Adipose tissue (tissue), 3 donors: ENCODE results near the gene STKLD1. TPM values are rescaled to one million over a fixed set of nuclear protein-coding genes. Genes with fewer than 3 reads are reported as not detected.

Experiments used
- H3K27ac ChIP-seq: one replicate; pipeline ENCODE4 v1.5.1; 2013; ENCODE audit warnings: low read depth, low read length
- WGBS, 3 donors: extraction: QIAGEN DNeasy Blood & Tissue Kit; methylation state at CpG; one replicate each; pipeline ENCODE4 v1.1.7; 2013; 5-methylcytosine and 5-hydroxymethylcytosine counted together
- polyA plus RNA-seq, 3 donors: library from polyadenylated mRNA; stranded (reverse); fragments of 200-250 nt; gene quantifications; one replicate each; pipeline ENCODE4 v1.2.3, GENCODE V29; 2013
- donor health status: healthy with polysubstance abuse.
- donor health status: Bipolar disorder and iron deficiency.
- donor health status: healthy.

The STKLD1 gene
- polyA plus RNA-seq, 3 donors = 0.44 to 0.68 (median 0.45) TPM

DNA sequence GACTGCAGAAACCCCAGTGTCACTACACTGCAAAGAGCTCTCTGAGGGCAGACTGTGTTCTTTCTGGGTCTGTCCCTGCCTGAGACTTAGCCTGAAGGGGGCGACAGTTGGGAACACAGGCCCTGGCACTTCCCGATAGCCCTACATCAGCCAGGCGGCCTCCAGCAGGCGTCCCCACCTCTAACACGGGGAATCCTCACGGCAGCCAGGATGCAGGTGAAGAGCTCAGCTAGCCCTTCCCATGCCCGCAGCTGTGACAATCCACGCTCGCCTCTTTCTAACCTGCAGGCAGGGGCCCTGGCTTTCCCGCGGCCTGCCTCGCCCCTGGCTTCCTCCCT, 34.1 kb upstream of the STKLD1 start:
- no peak overlapping the region for H3K27ac ChIP-seq
- 72 to 87% (median 75%) methylated on average over 12 of the region's 12 CpGs for WGBS, 3 donors

DNA sequence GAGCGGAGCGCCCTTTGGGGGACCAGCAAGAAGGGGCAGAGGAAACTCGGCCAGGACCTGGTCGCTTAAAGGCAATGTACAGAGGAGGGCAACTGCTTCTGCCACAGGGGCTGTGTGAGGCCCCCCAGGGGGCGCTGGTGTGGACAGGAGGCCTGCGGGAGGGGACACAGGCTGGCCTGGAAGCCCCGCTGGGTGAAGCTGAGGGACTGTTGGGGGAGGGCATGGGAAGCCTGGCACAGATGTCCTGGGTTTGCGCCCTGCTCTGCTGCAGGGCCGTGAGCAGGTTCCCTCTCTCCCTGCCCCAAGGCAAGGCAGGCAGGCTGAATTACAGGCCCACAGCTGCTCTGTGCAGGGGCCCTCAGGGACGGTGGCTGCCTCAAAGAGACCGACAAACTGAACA, 33.6 kb upstream of the STKLD1 start:
- 83 to 91% (median 85%) methylated on average over 11 of the region's 11 CpGs for WGBS, 3 donors
- no peak overlapping the region for H3K27ac ChIP-seq

DNA sequence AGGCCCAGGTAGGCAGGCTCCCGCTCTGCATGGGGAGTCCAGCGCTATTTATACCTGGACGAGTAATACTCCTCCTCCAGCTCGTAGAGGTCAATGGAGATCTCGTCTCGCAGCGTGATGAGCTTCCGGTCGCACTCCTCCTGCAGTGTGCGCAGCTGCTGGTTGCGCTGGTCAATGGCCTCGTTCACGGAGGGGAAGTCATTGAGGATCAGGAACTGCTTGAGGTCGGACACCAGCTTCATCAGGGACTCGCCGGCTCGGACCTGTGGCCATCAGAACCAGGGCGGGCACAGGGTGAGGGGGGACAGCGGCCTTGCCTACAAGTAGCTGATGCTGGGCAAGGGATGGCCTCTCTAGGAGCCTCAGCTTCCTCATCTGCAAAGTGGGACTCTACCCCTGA, 32.1 kb upstream of the STKLD1 start:
- WGBS, 3 donors = 93 to 95% (median 94%) methylated on average over 19 of the region's 19 CpGs
- H3K27ac ChIP-seq = no peak overlapping the region

DNA sequence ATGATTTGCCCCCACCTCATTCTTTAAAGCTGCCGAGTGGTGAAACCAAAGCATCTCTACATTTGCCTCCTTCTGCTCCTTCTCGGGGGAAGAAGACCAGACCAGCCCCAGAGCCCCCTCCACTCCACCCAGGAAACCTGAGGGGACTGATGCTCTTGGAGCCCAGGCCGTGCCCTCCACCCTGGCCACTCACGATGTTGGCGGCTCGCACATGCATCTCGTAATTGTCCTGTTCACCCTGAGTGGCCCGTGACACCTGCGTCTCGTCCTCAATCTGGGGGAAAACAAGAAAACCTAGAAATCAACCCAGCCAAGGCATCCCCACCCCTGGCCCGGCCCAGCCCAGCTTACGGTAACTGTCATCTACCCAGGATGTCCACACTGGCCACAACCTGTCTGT, 31.2 kb upstream of the STKLD1 start:
- 94 to 96% (median 95%) methylated on average over 12 of the region's 12 CpGs for WGBS, 3 donors
- no peak overlapping the region for H3K27ac ChIP-seq

DNA sequence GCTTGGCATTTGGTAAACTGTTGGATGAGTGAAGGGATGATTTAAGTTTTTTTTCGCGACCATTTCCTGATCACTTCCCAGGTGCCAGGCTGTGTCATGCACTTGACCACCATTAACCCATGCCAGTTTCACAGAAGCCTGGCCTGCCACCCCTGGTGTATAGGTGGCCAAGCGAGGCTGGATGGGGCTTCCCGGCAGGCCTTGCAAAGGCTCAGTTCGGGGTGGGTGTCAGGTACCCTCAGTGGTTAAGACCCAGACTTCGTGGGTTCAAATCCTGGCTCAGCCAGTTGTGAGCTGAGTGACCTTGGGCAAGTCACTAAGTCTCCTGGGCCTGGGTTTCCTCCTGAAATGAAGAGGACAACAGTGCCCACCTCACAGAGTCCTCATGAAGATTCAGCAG, 30.6 kb upstream of the STKLD1 start:
- 91 to 95% (median 93%) methylated on average over 6 of the region's 6 CpGs for WGBS, 3 donors
- H3K27ac ChIP-seq = no peak overlapping the region

DNA sequence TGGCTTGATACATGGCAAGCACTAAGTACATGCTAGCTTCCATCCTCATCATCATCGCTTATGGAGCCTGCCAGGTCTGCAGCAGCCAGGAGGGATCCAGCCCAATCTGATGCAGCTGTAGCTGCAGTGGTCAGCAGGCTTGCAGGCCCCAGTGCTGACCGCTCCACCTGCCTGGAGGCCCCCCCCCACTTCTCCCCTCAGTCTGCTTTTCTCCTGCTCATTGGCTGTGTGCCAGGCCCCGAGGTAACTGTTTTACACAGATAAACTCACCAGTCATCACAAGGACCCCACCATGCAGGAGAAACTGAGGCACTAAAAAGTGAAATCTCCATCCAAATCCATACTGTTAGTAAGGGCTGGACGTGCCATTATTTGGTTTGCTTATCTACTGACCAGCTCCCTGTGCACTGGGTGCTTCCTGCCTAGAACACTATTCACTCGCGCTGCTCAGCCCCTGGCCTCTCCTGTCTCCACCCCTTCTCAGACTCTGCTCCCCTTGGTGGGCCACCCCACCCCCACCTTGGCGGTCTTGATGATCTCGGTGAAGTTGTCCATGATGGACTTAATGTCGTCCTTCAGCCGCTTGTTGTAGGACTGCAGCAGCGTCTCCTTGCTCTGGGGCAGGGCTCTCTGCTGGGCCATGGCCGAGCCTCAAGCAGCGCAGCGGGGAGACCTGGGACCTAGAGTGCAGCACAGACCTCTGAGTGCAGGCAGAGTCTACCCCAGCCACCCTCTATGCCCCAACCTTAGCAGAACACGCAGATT, 30.0 kb upstream of the STKLD1 start:
- H3K27ac ChIP-seq = no peak overlapping the region
- 69 to 76% (median 70%) methylated on average over 15 of the region's 15 CpGs for WGBS, 3 donors

DNA sequence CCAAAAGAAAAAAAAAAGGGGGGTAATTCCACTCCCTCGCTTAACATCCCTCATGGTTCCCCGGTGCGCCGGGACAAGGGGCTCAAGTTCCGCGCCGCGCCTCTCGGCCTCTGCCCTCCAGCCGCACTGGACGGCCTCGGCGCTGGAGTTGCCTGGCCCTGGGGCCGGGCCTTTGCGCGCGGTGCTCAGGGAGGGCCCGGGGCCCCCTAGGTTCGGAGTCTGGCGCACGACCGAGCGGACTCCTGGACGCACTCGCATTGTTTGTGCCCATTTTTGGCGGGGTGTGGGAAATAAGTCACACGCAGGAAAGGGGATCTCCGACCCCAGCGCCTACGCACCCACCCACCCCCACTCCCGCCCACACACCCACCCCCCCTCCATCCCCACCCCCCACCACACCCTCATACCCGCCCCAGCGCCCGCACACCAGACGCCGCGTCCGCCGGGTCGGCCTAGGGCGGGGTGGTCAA, 28.6 kb upstream of the STKLD1 start:
- WGBS, 3 donors = 0 to 1% (median 0%) methylated on average over 34 to 41 of the region's 41 CpGs
- H3K27ac ChIP-seq = no peak overlapping the region

DNA sequence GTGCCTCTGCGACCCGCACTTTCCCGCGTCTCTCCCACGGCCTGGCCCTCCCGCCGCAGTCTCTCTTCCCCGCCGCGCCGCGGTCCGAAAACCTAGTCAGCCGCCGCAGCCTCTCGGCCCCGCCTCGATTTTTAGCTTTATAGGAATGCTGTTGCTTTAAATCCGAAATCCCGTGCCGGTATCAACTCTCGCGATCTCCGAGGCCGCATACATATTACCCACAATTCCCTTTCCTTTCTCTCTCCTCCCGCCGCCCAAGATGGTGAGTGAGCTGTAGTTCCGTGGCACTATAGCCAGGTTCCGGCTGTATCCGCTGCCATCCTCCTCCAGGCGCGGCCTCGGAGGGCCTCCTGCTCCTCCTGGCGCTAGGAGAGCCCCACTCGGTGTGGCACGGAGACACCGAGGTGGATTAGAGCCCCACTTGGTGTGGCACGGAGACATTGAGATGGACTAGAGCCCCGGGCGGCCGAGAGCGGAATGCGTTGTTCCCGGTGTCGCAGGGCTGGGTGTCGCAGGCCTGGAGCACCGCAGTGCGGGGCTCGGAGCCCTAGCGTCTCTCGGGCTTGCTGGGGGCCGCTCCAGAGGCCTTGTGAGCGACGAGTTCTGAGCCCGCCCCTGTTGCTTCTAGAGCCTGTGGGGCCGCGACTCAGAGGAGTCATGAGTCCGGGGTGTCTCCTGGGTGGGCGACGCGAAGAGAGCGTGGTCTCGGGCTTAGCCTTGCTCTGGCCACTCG, 28.0 kb upstream of the STKLD1 start, which contains the start of the genes MED22 and RPL7A:
MED22 (minus strand) TSS at position 147 of the 733 bp plus-strand sequence. CDS start 1,469 bp downstream, outside the sequence.
RPL7A (plus strand) TSS at position 234 of the 733 bp plus-strand sequence; CDS start at position 260, 26 bp downstream.
- no peak within 1 kb of the TSS for H3K27ac ChIP-seq
- WGBS, 3 donors = 0% methylated on average over 60 to 64 of the region's 64 CpGs

DNA sequence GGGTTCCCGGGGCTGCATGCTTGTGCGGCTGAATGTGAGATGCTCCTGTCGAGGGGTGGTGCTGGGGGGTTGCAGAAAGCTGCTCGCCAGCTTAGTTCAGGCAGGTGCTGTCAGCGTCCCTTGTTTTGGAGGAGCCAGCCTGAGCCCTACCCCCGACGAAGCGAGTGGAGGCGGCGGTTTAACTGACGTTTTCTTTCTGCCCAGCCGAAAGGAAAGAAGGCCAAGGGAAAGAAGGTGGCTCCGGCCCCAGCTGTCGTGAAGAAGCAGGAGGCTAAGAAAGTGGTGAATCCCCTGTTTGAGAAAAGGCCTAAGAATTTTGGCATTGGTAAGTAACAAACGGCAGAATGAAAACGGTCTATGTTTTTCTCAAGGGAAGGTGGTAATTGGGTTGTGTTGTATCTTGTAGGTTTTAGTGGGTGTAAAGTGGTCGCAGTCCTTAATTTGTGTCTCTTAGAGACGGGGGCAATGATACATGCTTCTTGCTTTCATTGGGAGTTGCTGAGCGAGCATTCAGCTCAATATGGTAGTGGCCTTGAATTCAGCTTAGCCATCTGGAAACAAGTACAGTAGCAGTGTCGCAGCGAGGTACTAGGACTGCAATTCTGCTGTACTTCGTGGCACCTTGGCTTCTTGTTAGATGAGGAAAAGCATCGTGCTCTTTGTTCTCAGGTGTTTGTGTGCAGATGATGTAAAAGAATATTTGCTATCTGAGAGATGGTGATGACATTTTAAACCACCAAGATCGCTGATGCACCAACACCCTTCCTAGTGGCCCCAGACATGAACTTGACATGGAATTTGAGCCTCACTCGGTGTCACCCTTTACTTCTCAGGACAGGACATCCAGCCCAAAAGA, 27.2 kb upstream of the STKLD1 start:
- 10 to 20% (median 20%) methylated on average over 25 of the region's 25 CpGs for WGBS, 3 donors
- no peak overlapping the region for H3K27ac ChIP-seq

DNA sequence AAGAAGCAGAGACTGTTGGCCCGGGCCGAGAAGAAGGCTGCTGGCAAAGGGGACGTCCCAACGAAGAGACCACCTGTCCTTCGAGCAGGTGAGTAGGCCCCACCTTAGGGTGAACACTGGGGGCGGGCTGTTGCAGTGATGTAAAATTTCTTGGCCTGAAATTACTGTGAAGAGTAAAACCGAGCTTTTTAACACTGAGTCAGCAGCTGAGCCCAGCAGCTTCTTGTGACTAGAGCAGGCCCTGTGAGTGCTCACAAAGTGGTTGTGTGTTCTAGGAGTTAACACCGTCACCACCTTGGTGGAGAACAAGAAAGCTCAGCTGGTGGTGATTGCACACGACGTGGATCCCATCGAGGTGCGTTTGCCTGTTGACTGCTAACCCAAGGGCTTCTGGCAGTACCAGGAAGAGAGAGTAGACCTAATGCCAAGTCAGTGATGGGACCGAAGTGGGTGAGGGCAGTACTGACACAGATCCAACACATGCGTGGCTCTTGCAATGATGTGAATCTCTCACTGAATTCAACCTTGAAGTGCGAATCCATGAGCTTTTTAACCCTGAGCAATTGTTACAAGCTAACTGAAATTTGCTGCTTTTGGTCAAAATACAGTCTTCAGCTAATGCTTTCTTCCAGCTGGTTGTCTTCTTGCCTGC, 26.1 kb upstream of the STKLD1 start:
- H3K27ac ChIP-seq = no peak overlapping the region
- 79 to 87% (median 84%) methylated on average over 15 of the region's 15 CpGs for WGBS, 3 donors

DNA sequence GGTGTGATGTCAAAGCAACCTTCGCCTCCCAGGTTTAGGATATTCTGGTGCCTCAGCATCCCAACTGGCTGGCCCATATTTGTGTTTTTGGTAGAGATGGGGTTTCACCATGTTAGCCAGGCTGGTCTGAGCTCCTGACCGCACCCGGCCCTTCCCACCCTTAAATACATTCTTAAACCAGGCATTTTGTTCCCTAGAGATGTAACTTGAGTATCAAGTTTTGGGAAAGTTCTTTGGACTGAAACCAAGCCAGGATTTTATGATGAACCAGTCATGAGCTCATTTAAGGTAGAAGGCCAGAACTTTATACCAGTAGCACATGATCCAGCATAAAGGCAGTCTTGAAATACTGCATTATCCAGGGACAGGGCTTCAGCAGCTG, 24.6 kb upstream of the STKLD1 start:
- no peak overlapping the region for H3K27ac ChIP-seq
- WGBS, 3 donors = 78 to 90% (median 85%) methylated on average over 3 of the region's 3 CpGs

DNA sequence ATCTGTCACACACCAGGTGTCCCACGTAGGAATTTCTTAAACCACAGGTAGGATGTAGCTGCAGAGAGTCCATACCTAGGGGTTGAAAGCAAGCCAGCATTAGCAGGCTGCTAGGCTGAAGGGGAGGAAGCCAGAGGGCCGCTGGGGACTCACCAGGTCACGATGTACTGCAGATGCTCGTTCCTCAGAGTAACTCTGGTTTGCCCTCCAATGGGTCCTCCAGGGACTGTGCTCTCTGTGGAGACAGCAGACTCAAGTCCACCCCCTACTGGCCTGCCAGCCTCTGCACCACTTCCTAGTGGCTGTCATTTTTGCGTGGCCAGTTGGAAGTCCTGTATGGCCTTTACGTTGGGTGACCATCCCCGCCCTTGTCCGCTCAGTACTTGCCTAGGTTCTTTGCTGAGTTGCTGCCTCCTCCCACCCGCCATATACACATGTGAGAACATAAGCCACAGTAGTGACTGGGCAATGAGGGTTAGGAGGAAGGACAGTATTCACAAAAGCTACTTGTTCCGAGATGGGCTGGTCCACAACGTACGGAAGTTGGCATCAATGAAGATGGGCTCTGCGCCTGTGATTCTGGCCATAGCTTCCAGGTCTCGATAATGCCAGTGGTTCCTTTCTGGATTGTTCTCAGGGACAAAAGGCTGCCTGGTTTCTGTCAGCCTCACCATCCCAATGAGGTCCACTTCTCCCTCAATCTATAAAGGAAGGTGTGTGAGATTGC, 24.1 kb upstream of the STKLD1 start:
- no peak overlapping the region for H3K27ac ChIP-seq
- 75 to 80% (median 76%) methylated on average over 14 of the region's 14 CpGs for WGBS, 3 donors

DNA sequence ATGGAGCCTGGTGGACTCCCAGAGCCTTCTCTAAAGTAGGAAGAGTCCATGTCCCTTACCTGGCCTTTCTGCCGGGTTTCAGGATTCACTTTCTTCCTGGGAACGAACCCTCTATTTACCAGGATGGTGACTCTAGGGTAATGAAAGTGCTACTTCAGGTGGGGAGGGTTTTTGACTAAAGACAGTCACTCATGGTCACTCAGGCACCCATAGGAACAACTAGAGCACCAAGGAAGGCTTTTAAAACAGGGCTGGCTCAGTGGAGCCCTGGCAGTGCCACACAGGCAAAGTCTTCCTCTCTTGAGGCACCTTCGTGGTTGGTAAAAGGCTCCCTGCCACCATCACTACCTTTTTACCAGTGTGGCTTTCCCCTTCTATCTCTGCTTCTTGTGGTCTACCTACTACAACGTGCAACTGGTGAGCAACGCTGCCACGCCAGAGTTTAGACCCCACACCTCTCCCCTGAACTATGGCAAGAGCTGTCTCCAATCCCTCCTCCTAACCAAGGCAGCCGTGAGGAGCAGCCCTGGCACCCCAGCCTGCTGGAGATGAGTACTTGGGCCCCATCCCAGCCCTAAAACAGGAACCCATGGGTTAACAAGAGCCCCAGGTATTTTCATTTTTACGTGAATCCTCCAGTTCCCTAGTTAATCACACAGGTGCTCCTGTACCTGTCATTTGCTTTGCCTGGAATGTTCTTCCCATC, 23.4 kb upstream of the STKLD1 start:
- no peak overlapping the region for H3K27ac ChIP-seq
- WGBS, 3 donors = 77 to 79% (median 78%) methylated on average over 8 of the region's 8 CpGs

DNA sequence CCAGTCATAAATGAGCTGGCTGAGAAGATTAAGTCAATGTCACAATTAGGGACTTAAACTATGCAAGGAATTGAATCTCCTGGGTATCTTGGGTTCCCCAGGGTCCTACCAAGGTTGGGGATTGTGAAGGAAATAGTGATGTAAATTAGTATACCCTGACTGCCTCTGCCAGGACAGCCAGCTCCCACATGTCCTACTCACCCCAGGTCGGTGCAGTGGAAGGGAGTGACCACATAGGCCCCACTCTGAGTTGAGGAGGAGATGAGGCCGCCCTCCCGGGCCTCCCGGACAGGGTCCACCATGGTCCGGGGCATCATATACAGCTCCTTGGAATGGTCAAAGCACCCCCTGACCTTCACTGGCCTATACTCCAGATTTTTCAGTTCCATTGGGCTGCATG, 22.6 kb upstream of the STKLD1 start:
- 78 to 87% (median 81%) methylated on average over 5 of the region's 5 CpGs for WGBS, 3 donors
- no peak overlapping the region for H3K27ac ChIP-seq

DNA sequence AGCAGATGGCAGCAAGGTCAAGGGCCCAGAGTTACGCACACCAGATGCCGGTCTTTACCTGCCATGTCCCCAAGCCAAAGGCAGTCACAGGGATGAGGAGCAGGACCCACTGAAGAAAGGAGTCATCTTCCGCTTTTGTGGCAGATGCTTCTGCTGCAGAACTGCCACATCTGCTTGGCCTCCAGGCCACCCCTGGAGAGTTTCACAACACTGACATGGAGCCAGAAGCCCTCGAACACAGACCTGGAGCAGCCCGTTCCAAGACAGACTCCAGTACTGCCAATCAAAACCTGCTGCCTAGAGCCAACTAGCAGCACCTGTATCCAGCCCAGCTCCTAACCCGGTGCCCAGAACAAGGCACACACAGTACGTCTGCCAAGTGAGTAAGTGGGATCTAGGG, 21.4 kb upstream of the STKLD1 start:
- 74 to 82% (median 82%) methylated on average over 7 of the region's 7 CpGs for WGBS, 3 donors
- H3K27ac ChIP-seq = no peak overlapping the region

DNA sequence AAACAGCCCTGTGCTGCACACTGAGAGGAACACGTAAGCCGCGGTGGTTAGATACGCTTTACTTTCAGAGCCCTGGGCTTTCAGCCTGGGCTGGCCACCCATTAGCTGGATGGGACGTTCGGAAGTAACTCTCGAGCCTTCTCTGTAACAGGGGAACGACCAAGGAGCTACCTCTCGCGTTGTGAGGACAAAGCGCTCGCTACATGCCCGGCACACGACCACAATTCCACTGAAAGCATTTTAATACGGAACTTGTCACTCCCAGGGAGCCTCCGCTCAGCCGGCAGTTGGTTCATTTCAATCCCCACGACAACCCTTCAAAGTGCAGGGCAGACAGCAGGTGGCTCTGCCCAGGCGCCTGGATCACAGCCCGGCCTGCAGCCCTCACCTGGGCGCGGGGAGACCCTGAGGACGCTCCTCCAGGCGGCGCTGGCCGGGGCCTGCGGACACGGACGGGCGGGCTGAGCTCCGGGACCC, 20.2 kb upstream of the STKLD1 start:
- 0 to 1% (median 1%) methylated on average over 31 of the region's 31 CpGs for WGBS, 3 donors
- peak overlapping the region; percentile 10 for H3K27ac ChIP-seq
